H9 (cell line): ENCODE results near the gene XDH. TPM values are rescaled to one million over a fixed set of nuclear protein-coding genes. Genes with fewer than 3 reads are reported as not detected.

Experiments used
- DNase-seq: peaks from one replicate; pipeline ENCODE4 v3.0.0-alpha.2; 2017
- H2AFZ ChIP-seq: one replicate; pipeline ENCODE4 v1.6.1; 2013; ENCODE audit warnings: mild to moderate bottlenecking, low read length, control low read depth, moderate library complexity
- H2AK5ac ChIP-seq: 2 replicates; pipeline ENCODE4 v1.6.1; 2013; ENCODE audit warnings: low read length, control low read depth, mixed read lengths; ENCODE audit not compliant: insufficient read length
- H2BK120ac ChIP-seq: one replicate; pipeline ENCODE4 v1.6.1; 2013; ENCODE audit warnings: low read depth, mild to moderate bottlenecking, low read length, control low read depth, inconsistent platforms; ENCODE audit not compliant: poor library complexity, severe bottlenecking
- H2BK12ac ChIP-seq: 2 replicates; pipeline ENCODE4 v1.6.1; 2013; ENCODE audit warnings: low read length, control low read depth, mixed read lengths, low read depth; ENCODE audit not compliant: insufficient read length
- H2BK15ac ChIP-seq: 2 replicates; pipeline ENCODE4 v1.6.1; 2013; ENCODE audit warnings: low read depth, low read length, control low read depth
- H2BK20ac ChIP-seq: one replicate; pipeline ENCODE4 v1.6.1; 2013; ENCODE audit warnings: low read depth, mild to moderate bottlenecking, low read length, control low read depth, inconsistent platforms; ENCODE audit not compliant: poor library complexity, severe bottlenecking
- H2BK5ac ChIP-seq: 2 replicates; pipeline ENCODE4 v1.6.1; 2013; ENCODE audit warnings: low read length, control low read depth, mixed read lengths; ENCODE audit not compliant: insufficient read length
- H3K14ac ChIP-seq: 2 replicates; pipeline ENCODE4 v1.6.1; 2013; ENCODE audit warnings: low read length, control low read depth; ENCODE audit not compliant: insufficient read depth
- H3K18ac ChIP-seq: 2 replicates; pipeline ENCODE4 v1.6.1; 2013; ENCODE audit warnings: low read depth, mild to moderate bottlenecking, mixed read lengths, low read length, control low read depth; ENCODE audit not compliant: insufficient read length
- H3K23ac ChIP-seq: 2 replicates; pipeline ENCODE4 v1.6.1; 2013; ENCODE audit warnings: low read length, control low read depth, mixed read lengths, low read depth; ENCODE audit not compliant: insufficient read length
- H3K23me2 ChIP-seq: 2 replicates; pipeline ENCODE4 v1.6.1; 2013; ENCODE audit warnings: low read depth, mild to moderate bottlenecking, mixed read lengths, low read length, control low read depth; ENCODE audit not compliant: insufficient read length, poor library complexity, severe bottlenecking
- H3K27ac ChIP-seq: 2 replicates; pipeline ENCODE4 v1.5.1; 2013; ENCODE audit warnings: low read length, control low read depth, mixed read lengths, low read depth; ENCODE audit not compliant: insufficient read length
- H3K27me3 ChIP-seq: 2 replicates; pipeline ENCODE4 v1.6.1; 2013; ENCODE audit warnings: low read length, control low read depth, inconsistent platforms; ENCODE audit not compliant: insufficient read depth
- H3K4ac ChIP-seq: 2 replicates; pipeline ENCODE4 v1.6.1; 2013; ENCODE audit warnings: low read depth, mild to moderate bottlenecking, control low read depth, inconsistent platforms, low read length, moderate library complexity
- H3K4me1 ChIP-seq: 2 replicates; pipeline ENCODE4 v1.6.1; 2013; ENCODE audit warnings: low read length, control low read depth, inconsistent platforms; ENCODE audit not compliant: insufficient read depth
- H3K4me2 ChIP-seq: 2 replicates; pipeline ENCODE4 v1.6.1; 2013; ENCODE audit warnings: low read length, control low read depth, mixed read lengths; ENCODE audit not compliant: insufficient read length, insufficient read depth
- H3K56ac ChIP-seq: 2 replicates; pipeline ENCODE4 v1.6.1; 2013; ENCODE audit warnings: low read depth, mild to moderate bottlenecking, mixed read lengths, low read length, control low read depth; ENCODE audit not compliant: insufficient read length
- H3K79me1 ChIP-seq: 2 replicates; pipeline ENCODE4 v1.6.1; 2013; ENCODE audit warnings: low read depth, mild to moderate bottlenecking, moderate library complexity, low read length, control low read depth, inconsistent platforms; ENCODE audit not compliant: insufficient read depth, poor library complexity, severe bottlenecking
- H3K79me2 ChIP-seq: 2 replicates; pipeline ENCODE4 v1.6.1; 2013; ENCODE audit warnings: low read length, control low read depth, inconsistent platforms; ENCODE audit not compliant: insufficient read depth
- H3K9ac ChIP-seq: 2 replicates; pipeline ENCODE4 v1.6.1; 2013; ENCODE audit warnings: low read length, control low read depth, mixed read lengths; ENCODE audit not compliant: insufficient read length; ENCODE audit errors: extremely low read depth
- H3K9me3 ChIP-seq: one replicate; pipeline ENCODE4 v1.6.1; 2013; ENCODE audit warnings: low read depth, low read length, inconsistent platforms; ENCODE audit not compliant: control insufficient read depth
- H3T11ph ChIP-seq: one replicate; pipeline ENCODE4 v1.6.1; 2013; ENCODE audit warnings: mild to moderate bottlenecking, low read length, control low read depth, inconsistent platforms
- H4K20me1 ChIP-seq: one replicate; pipeline ENCODE4 v1.6.1; 2013; ENCODE audit not compliant: control insufficient read depth, insufficient read length, insufficient read depth
- H4K5ac ChIP-seq: 2 replicates; pipeline ENCODE4 v1.6.1; 2013; ENCODE audit warnings: low read depth, mild to moderate bottlenecking, mixed read lengths, low read length, control low read depth; ENCODE audit not compliant: insufficient read length
- H4K8ac ChIP-seq: replicated peaks from 2 replicates; pipeline ENCODE4 v1.6.1; 2013; ENCODE audit warnings: low read length, control low read depth, mixed read lengths, low read depth; ENCODE audit not compliant: insufficient read length
- H4K91ac ChIP-seq: 2 replicates; pipeline ENCODE4 v1.6.1; 2013; ENCODE audit warnings: low read depth, mild to moderate bottlenecking, moderate library complexity, mixed read lengths, low read length, control low read depth; ENCODE audit not compliant: insufficient read length
- H3K27ac Mint-ChIP-seq, 3 experiments: 2 replicates in 2 of 3; 3 replicates in 1 of 3; pipeline ENCODE4 v1.8.0; 2020 to 2021; ENCODE audit warnings: mixed read lengths in 3 of 3, mild to moderate bottlenecking in 1 of 3, moderate library complexity in 1 of 3
- H3K27me3 Mint-ChIP-seq: 2 replicates; pipeline ENCODE4 v1.8.0; 2021; ENCODE audit warnings: low read depth, mild to moderate bottlenecking, moderate library complexity, mixed read lengths
- H3K36me3 Mint-ChIP-seq, 3 experiments: 2 replicates in 2 of 3; 3 replicates in 1 of 3; pipeline ENCODE4 v1.8.0; 2020 to 2021; ENCODE audit warnings: low read depth in 3 of 3, mixed read lengths in 3 of 3; ENCODE audit not compliant: insufficient read depth in 1 of 3
- H3K4me1 Mint-ChIP-seq, 2 experiments: 2 replicates each; pipeline ENCODE4 v1.8.0; 2020; ENCODE audit warnings: mixed read lengths in 2 of 2
- H3K4me3 Mint-ChIP-seq, 2 experiments: 2 replicates in 1 of 2; 3 replicates in 1 of 2; pipeline ENCODE4 v1.8.0; 2020 to 2021; ENCODE audit warnings: mild to moderate bottlenecking in 2 of 2, mixed read lengths in 2 of 2, moderate library complexity in 1 of 2
- H3K9me3 Mint-ChIP-seq, 2 experiments: 2 replicates in 1 of 2; 3 replicates in 1 of 2; pipeline ENCODE4 v1.8.0; 2020; ENCODE audit warnings: mild to moderate bottlenecking in 2 of 2, mixed read lengths in 2 of 2, moderate library complexity in 1 of 2
- WGBS: extraction: QIAGEN DNeasy Blood & Tissue Kit; methylation state at CpG from one replicate; pipeline ENCODE4 v1.1.7; 2013; ENCODE audit warnings: missing lambda C conversion rate, low lambda C conversion rate, mixed read lengths; ENCODE audit not compliant: insufficient read length; ENCODE audit errors: extremely low coverage; 5-methylcytosine and 5-hydroxymethylcytosine counted together
- total RNA-seq: library from RNA; stranded (reverse); gene quantifications from 2 replicates; pipeline ENCODE4 v1.2.1, GENCODE V29; 2021
- TF ChIP-seq, protein P1 (sequence below): fragments of 200-600 bp; sonication (generic); conservative IDR thresholded peaks from 3 replicates; pipeline ENCODE4 v1.8.0; 2021; ENCODE audit warnings: antibody characterized with exemption, mild to moderate bottlenecking

XDH gene
- total RNA-seq, 1 experiment from 2014 or later = 1.4 TPM

DNA sequence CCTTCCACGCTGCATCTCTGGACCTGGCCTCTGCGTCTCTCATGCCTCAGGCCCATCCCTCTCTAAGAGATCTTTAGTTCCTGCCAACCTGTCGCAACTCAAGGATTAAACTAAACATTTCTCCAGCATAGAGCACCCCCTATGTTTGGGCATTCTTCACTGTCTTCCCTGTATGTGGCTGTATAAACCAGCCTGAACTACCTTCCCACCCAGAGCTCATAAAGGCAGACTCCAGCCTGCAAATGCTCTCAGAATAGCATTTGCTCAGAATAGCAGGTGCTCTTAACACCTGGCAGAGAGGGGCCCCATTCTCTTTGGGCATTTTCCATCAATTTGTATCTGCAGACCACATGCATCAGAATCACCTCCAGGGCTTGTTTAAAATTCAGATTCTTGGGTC lies 97.1 kb downstream of the XDH start:
- Histone ChIP-seq H3K27me3 (no peaks in the 10 kb centered on the region), H2BK20ac (no peak overlapping the region), H4K91ac (no peak overlapping the region), H3K4ac (no peak overlapping the region), H3K56ac (no peak overlapping the region), H2BK15ac (no peak overlapping the region), H3K9me3 (no peaks in the 10 kb centered on the region), H3K14ac (no peak overlapping the region), H3K18ac (no peak overlapping the region), H4K20me1 (no peaks in the 10 kb centered on the region), H3K4me1 (no peaks in the 10 kb centered on the region), H3K79me1 (no peaks in the 10 kb centered on the region), H2AFZ (no peak overlapping the region), H2BK120ac (no peak overlapping the region), H3K4me2 (no peak overlapping the region), H3K9ac (no peak overlapping the region), H2BK12ac (no peak overlapping the region), H2AK5ac (no peak overlapping the region), H3K23ac (no peak overlapping the region), H3K23me2 (no peaks in the 10 kb centered on the region), H4K8ac (no peak overlapping the region), H3T11ph (no peak overlapping the region), H3K27ac (no peak overlapping the region), H3K79me2 (no peaks in the 10 kb centered on the region), H2BK5ac (no peak overlapping the region), H4K5ac (no peak overlapping the region)
- Mint-ChIP-seq H3K4me3 (no peak overlapping the region), H3K9me3 (no peaks in the 10 kb centered on the region; a peak in 1 of 5 replicates), H3K4me1 (peaks cover 9 to 14% of the 10 kb centered on the region in 2 experiments), H3K36me3 (no peaks in the 10 kb centered on the region), H3K27me3 (no peaks in the 10 kb centered on the region), H3K27ac (no peak overlapping the region; a peak in 1 of 7 replicates)
- no peak for DNase-seq
- no CpG with 5 or more reads among the region's 3 CpGs for WGBS
- TF ChIP-seq, protein P1, sequence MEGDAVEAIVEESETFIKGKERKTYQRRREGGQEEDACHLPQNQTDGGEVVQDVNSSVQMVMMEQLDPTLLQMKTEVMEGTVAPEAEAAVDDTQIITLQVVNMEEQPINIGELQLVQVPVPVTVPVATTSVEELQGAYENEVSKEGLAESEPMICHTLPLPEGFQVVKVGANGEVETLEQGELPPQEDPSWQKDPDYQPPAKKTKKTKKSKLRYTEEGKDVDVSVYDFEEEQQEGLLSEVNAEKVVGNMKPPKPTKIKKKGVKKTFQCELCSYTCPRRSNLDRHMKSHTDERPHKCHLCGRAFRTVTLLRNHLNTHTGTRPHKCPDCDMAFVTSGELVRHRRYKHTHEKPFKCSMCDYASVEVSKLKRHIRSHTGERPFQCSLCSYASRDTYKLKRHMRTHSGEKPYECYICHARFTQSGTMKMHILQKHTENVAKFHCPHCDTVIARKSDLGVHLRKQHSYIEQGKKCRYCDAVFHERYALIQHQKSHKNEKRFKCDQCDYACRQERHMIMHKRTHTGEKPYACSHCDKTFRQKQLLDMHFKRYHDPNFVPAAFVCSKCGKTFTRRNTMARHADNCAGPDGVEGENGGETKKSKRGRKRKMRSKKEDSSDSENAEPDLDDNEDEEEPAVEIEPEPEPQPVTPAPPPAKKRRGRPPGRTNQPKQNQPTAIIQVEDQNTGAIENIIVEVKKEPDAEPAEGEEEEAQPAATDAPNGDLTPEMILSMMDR = 0 out of 3 replicates have a peak, but pooled peaks have one; percentile 13
